Astrocyte (in vitro differentiated cells and primary cell): ENCODE measurements around the gene USP36. TPM values are rescaled to one million over a fixed set of nuclear protein-coding genes. Genes with fewer than 3 reads are reported as not detected.

Experiments
- DNase-seq: peaks from one replicate; pipeline ENCODE4 v3.0.0-alpha.2; 2010; ENCODE audit warnings: low read depth
- FAIRE-seq: peaks from 2 replicates; lab custom pipeline; 2011; peaks lifted over from hg19 to GRCh38; lab: Jason Lieb, UNC
- H2AFZ ChIP-seq: 2 replicates; pipeline ENCODE4 v1.6.0; 2012; ENCODE audit warnings: low read depth, low read length, inconsistent platforms
- H3K27ac ChIP-seq: 2 replicates; pipeline ENCODE4 v1.5.1; 2011; ENCODE audit warnings: low read depth, low read length, inconsistent platforms
- H3K27me3 ChIP-seq: 2 replicates; pipeline ENCODE4 v1.6.0; 2011; ENCODE audit warnings: low read length, inconsistent platforms; ENCODE audit not compliant: insufficient read depth
- H3K36me3 ChIP-seq: 2 replicates; pipeline ENCODE4 v1.5.1; 2011; ENCODE audit warnings: low read length, inconsistent platforms; ENCODE audit not compliant: insufficient read depth
- H3K4me1 ChIP-seq: 2 replicates; pipeline ENCODE4 v1.5.1; 2011; ENCODE audit warnings: low read length, inconsistent platforms; ENCODE audit not compliant: insufficient read depth
- H3K4me2 ChIP-seq: 2 replicates; pipeline ENCODE4 v1.6.0; 2012; ENCODE audit warnings: low read length, inconsistent platforms
- H3K4me3 ChIP-seq: 2 replicates; pipeline ENCODE4 v1.5.1; 2011; ENCODE audit warnings: low read depth, mild to moderate bottlenecking, low read length, inconsistent platforms; ENCODE audit not compliant: insufficient read depth
- H3K79me2 ChIP-seq: 2 replicates; pipeline ENCODE4 v1.6.0; 2012; ENCODE audit warnings: mild to moderate bottlenecking, low read length, inconsistent platforms; ENCODE audit not compliant: insufficient read depth
- H3K9ac ChIP-seq: 2 replicates; pipeline ENCODE4 v1.6.0; 2012; ENCODE audit warnings: mild to moderate bottlenecking, low read length, inconsistent platforms
- H3K9me3 ChIP-seq: 2 replicates; pipeline ENCODE4 v1.5.1; 2012; ENCODE audit warnings: low read depth, mild to moderate bottlenecking, low read length, inconsistent platforms; ENCODE audit not compliant: insufficient read depth
- H4K20me1 ChIP-seq: 2 replicates; pipeline ENCODE4 v1.6.0; 2012; ENCODE audit warnings: low read length, inconsistent platforms; ENCODE audit not compliant: insufficient read depth
- H3K27ac Mint-ChIP-seq: one replicate; pipeline ENCODE4 v1.8.0; 2021; ENCODE audit warnings: mild to moderate bottlenecking, mixed read lengths; ENCODE audit not compliant: unreplicated experiment
- H3K27me3 Mint-ChIP-seq: one replicate; pipeline ENCODE4 v1.8.0; 2021; ENCODE audit warnings: low read depth, mixed read lengths; ENCODE audit not compliant: unreplicated experiment
- H3K36me3 Mint-ChIP-seq: one replicate; pipeline ENCODE4 v1.8.0; 2021; ENCODE audit warnings: low read depth, mixed read lengths; ENCODE audit not compliant: unreplicated experiment
- H3K4me1 Mint-ChIP-seq: one replicate; pipeline ENCODE4 v1.8.0; 2021; ENCODE audit warnings: low read depth, mixed read lengths; ENCODE audit not compliant: unreplicated experiment
- H3K4me3 Mint-ChIP-seq: one replicate; pipeline ENCODE4 v1.8.0; 2021; ENCODE audit warnings: mild to moderate bottlenecking, moderate library complexity, mixed read lengths; ENCODE audit not compliant: unreplicated experiment
- H3K9me3 Mint-ChIP-seq: one replicate; pipeline ENCODE4 v1.8.0; 2021; ENCODE audit warnings: mild to moderate bottlenecking, mixed read lengths; ENCODE audit not compliant: unreplicated experiment
- CTCF ChIP-seq: IDR thresholded peaks from 2 replicates; pipeline ENCODE4 v1.5.1; 2011; ENCODE audit warnings: low read depth, mild to moderate bottlenecking, inconsistent platforms, low read length, moderate library complexity; ENCODE audit not compliant: insufficient read depth
- EZH2 ChIP-seq: IDR thresholded peaks from 2 replicates; pipeline ENCODE4 v1.6.1; 2012; ENCODE audit warnings: mild to moderate bottlenecking, low read length, inconsistent platforms; ENCODE audit not compliant: insufficient read depth
- total RNA-seq: library from RNA; stranded (reverse); gene quantifications from 2 replicates; pipeline ENCODE4 v1.2.1, GENCODE V29; 2021

Gene USP36
- total RNA-seq, 1 donor from 2014 or later = 51.0 TPM

DNA sequence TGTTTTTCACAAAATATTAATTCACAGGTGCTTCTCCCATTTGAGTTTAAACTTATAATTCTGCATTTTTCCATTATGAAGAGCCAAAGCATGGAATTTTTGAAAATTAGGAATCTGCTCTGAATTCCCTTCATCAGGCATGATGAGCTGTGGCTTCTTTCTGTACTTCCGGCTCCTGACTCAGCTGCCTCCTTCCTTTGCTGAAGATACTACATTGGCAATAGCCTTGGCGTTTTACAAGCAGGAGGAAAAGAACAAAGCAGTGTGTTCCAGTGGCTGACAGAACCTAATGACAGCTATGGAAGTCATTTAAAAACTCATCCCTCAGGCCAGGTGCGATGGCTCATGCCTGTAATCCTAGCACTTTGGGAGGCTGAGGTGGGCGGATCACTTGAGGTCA, 18.4 kb upstream of the USP36 start:
- Histone ChIP-seq H3K79me2 (peaks cover 6% of the 10 kb centered on the region), H3K27me3 (no peaks in the 10 kb centered on the region), H2AFZ (no peak overlapping the region), H3K4me3 (no peak overlapping the region), H4K20me1 (peaks cover 9% of the 10 kb centered on the region), H3K9ac (no peak overlapping the region), H3K27ac (no peak overlapping the region), H3K4me1 (peaks cover 18% of the 10 kb centered on the region), H3K36me3 (peaks cover 27% of the 10 kb centered on the region), H3K4me2 (no peak overlapping the region), H3K9me3 (no peaks in the 10 kb centered on the region)
- H3K4me3 Mint-ChIP-seq = no peak overlapping the region
- H3K36me3 Mint-ChIP-seq = no peaks in the 10 kb centered on the region
- no peaks in the 10 kb centered on the region for H3K27me3 Mint-ChIP-seq
- H3K27ac Mint-ChIP-seq = no peak overlapping the region
- DNase-seq (no peak), FAIRE-seq (no peak)
- peaks cover 4% of the 10 kb centered on the region for H3K9me3 Mint-ChIP-seq
- H3K4me1 Mint-ChIP-seq = peaks cover 10% of the 10 kb centered on the region
- TF ChIP-seq CTCF = no peak
- no peak for TF ChIP-seq EZH2

- Mint-ChIP-seq H3K9me3 (no peaks in the 10 kb centered on the region), H3K4me3 (no peak overlapping the region), H3K27ac (no peak overlapping the region), H3K36me3 (no peaks in the 10 kb centered on the region), H3K4me1 (peaks cover 7% of the 10 kb centered on the region), H3K27me3 (no peaks in the 10 kb centered on the region)
- no peaks in the 10 kb centered on the region for H3K9me3 ChIP-seq
- no peaks in the 10 kb centered on the region for H3K79me2 ChIP-seq
- H3K27ac ChIP-seq = no peak overlapping the region
- H3K4me3 ChIP-seq = no peak overlapping the region
- no peak overlapping the region for H2AFZ ChIP-seq
- H3K9ac ChIP-seq = no peak overlapping the region
- H4K20me1 ChIP-seq = peaks cover 13% of the 10 kb centered on the region
- H3K36me3 ChIP-seq = peaks cover 39% of the 10 kb centered on the region
- peaks cover 13% of the 10 kb centered on the region for H3K4me1 ChIP-seq
- DNase-seq = no peak
- TF ChIP-seq EZH2 = no peak
- no peak for TF ChIP-seq CTCF
- FAIRE-seq = no peak
- H3K4me2 ChIP-seq = no peak overlapping the region
- H3K27me3 ChIP-seq = no peaks in the 10 kb centered on the region
Observed at GRCh38 chr17:78857266-78857665, 16.7 kb upstream of the USP36 start.

DNA sequence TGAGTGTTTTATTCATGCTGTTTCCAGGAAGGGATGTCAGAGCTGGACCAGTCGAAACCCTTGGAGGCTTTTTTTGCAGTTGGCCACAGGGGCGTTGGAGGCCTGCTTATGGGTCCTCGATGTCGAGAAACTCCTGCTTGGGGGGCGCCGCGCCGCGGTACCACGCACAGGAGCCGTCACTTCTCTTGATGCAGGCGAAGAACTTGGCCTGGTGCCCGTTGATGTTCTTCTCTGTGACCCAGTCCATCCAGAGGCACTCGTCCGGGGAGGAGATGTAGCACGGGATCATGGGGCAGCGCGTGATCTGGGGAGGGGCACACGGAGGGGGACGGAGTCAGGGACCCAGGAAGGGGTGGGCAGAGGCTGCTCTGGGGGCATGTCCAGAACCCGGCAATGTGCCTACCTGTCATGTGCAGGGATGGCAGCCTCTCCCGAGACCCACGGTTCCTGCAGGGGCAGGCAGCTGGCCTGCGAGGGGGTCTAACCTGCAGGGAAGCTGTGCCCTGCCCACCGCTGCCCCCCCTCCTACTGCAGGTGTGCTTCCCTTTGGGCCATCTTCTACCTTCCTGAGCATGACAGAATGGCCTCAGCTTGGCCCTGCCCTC, 15.0 kb upstream of the USP36 start:
- Mint-ChIP-seq H3K27ac (no peak overlapping the region), H3K4me3 (no peak overlapping the region), H3K4me1 (no peaks in the 10 kb centered on the region), H3K36me3 (peaks cover 2% of the 10 kb centered on the region), H3K27me3 (no peaks in the 10 kb centered on the region), H3K9me3 (no peaks in the 10 kb centered on the region)
- Histone ChIP-seq H3K27ac (no peak overlapping the region), H3K9ac (no peak overlapping the region), H3K79me2 (no peaks in the 10 kb centered on the region), H2AFZ (no peak overlapping the region), H3K9me3 (no peaks in the 10 kb centered on the region), H3K36me3 (peaks cover 36% of the 10 kb centered on the region), H3K4me1 (no peaks in the 10 kb centered on the region), H3K4me3 (no peak overlapping the region), H4K20me1 (peaks cover 13% of the 10 kb centered on the region), H3K27me3 (no peaks in the 10 kb centered on the region), H3K4me2 (no peak overlapping the region)
- no peak for FAIRE-seq
- no peak for DNase-seq
- TF ChIP-seq EZH2 (no peak), CTCF (no peak)
